Uterus (tissue), 2 donors: ENCODE measurements around the gene SLC25A6.

Source experiments
- POLR2A ChIP-seq, 2 donors: fragments of 450-650 bp; IDR thresholded peaks; one replicate each; pipeline ENCODE4 v1.6.1; 2016; ENCODE audit warnings: antibody characterized with exemption in 2 of 2, mild to moderate bottlenecking in 1 of 2, moderate library complexity in 1 of 2
- TF ChIP-seq, protein P1 (sequence below), 4 experiments: fragments of 200-600 bp in 2 of 4; fragments of 450-650 bp in 2 of 4; sonication (generic) in 2 of 4; IDR thresholded peaks; one replicate each; pipeline ENCODE4 v1.5.1; 2016 to 2019; ENCODE audit warnings: antibody characterized with exemption in 4 of 4, mild to moderate bottlenecking in 2 of 4, moderate library complexity in 1 of 4

DNA sequence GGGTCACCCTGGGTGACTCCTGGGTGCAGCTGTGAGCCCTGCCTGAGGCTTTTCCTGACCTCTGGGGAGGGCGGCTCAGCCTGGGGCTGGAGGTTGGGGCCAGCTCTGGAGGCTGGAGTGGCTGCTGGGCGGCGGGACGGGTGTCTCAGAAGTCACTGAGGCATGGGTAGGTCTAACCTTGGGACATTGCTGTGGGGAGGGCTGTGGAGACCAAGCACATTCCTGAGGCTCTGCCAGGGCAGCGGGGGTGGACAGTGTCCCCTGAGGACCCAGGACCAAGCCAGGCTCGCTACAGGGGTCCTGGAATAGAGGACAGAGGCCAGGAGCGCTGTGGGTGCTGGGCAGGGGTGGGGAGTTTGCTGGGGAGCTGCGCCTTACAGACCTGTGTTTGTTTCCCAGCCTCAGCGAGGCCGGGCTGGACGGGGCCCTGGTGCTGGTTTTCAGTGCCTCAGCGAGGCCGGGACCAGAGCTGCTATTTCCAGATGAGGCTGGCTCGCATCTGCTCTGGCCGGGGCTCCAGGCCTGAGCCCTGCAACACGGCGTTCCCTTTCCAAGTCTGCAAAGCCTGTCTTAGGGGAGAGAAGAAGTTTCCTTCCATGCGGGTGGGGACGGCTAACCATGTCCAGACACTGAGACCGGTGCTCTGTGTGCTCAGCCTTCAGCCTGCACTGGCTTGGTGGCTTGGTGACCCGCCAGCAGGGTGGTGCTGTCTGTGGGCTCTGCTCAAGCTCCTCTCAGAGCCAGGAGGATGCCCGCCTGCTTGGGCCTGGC is 3.0 kb upstream of the SLC25A6 start:
- no peak for TF ChIP-seq POLR2A (IDR thresholded peaks at IDR 0.05)
- TF ChIP-seq, protein P1, sequence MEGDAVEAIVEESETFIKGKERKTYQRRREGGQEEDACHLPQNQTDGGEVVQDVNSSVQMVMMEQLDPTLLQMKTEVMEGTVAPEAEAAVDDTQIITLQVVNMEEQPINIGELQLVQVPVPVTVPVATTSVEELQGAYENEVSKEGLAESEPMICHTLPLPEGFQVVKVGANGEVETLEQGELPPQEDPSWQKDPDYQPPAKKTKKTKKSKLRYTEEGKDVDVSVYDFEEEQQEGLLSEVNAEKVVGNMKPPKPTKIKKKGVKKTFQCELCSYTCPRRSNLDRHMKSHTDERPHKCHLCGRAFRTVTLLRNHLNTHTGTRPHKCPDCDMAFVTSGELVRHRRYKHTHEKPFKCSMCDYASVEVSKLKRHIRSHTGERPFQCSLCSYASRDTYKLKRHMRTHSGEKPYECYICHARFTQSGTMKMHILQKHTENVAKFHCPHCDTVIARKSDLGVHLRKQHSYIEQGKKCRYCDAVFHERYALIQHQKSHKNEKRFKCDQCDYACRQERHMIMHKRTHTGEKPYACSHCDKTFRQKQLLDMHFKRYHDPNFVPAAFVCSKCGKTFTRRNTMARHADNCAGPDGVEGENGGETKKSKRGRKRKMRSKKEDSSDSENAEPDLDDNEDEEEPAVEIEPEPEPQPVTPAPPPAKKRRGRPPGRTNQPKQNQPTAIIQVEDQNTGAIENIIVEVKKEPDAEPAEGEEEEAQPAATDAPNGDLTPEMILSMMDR (IDR thresholded peaks at IDR 0.05) = no peak
